Spleen (tissue), 11 donors: ENCODE measurements around the gene PTPN7. TPM values are rescaled to one million over a fixed set of nuclear protein-coding genes. Genes with fewer than 3 reads are reported as not detected.

Source experiments
- DNase-seq: peaks from one replicate; pipeline ENCODE4 v3.0.0-alpha.2; 2020
- H3K27ac ChIP-seq, 8 donors: fragments of 200-600 bp; sonication (generic) in 7 of 8; 1 replicate in 4 of 8; 2 replicates in 4 of 8; pipeline versions ENCODE4 v1.5.0 to v1.8.0; 2016 to 2021; ENCODE audit warnings: inconsistent platforms in 4 of 8, mild to moderate bottlenecking in 4 of 8, moderate library complexity in 1 of 8
- H3K27me3 ChIP-seq, 7 donors: fragments of 200-600 bp; sonication (generic) in 6 of 7; replicated peaks in 1 of 7; 1 replicate in 4 of 7; 2 replicates in 3 of 7; pipeline versions ENCODE4 v1.5.0 to v1.8.0; 2016 to 2021; ENCODE audit warnings: inconsistent platforms in 3 of 7, mild to moderate bottlenecking in 1 of 7
- H3K36me3 ChIP-seq, 6 donors: fragments of 200-600 bp; sonication (generic) in 5 of 6; 1 replicate in 4 of 6; 2 replicates in 2 of 6; pipeline versions ENCODE4 v1.5.0 to v1.8.0; 2016 to 2021; ENCODE audit warnings: inconsistent platforms in 2 of 6
- H3K4me1 ChIP-seq, 6 donors: fragments of 200-600 bp; sonication (generic) in 5 of 6; 1 replicate in 3 of 6; 2 replicates in 3 of 6; pipeline versions ENCODE4 v1.5.0 to v1.8.0; 2016 to 2021; ENCODE audit warnings: inconsistent platforms in 3 of 6
- H3K4me3 ChIP-seq, 8 donors: fragments of 200-600 bp; sonication (generic) in 7 of 8; 1 replicate in 4 of 8; 2 replicates in 4 of 8; pipeline versions ENCODE4 v1.5.0 to v1.8.0; 2016 to 2021; ENCODE audit warnings: inconsistent platforms in 4 of 8, mild to moderate bottlenecking in 4 of 8, moderate library complexity in 2 of 8
- H3K9me3 ChIP-seq, 8 donors: fragments of 200-600 bp; sonication (generic) in 7 of 8; 1 replicate in 4 of 8; 2 replicates in 4 of 8; pipeline versions ENCODE4 v1.5.0 to v1.8.0; 2016 to 2021; ENCODE audit warnings: inconsistent platforms in 4 of 8
- POLR2A ChIP-seq, 3 donors: fragments of 450-650 bp; IDR thresholded peaks; one replicate each; pipeline ENCODE4 v1.5.1; 2017; ENCODE audit warnings: antibody characterized with exemption in 3 of 3, mild to moderate bottlenecking in 1 of 3
- POLR2AphosphoS5 ChIP-seq, 3 donors: sonication (generic); formaldehyde crosslinking; IDR thresholded peaks; one replicate each; pipeline ENCODE4 v1.5.1; 2017; ENCODE audit warnings: antibody characterized with exemption in 3 of 3
- WGBS, 5 donors: extraction: QIAGEN DNeasy Blood & Tissue Kit in 3 of 5; methylation state at CpG; one replicate each; pipeline versions ENCODE4 v1.1.5 to v1.1.7; 2013 to 2018; 5-methylcytosine and 5-hydroxymethylcytosine counted together
- intact Hi-C: fragments of 100-400 bp; cut with DNase I; formaldehyde crosslinking; loops from one replicate; pipeline ENCODE4 v1.15.0; 2023; ENCODE audit warnings: low total_unique reads
- polyA plus RNA-seq, 3 donors: library from polyadenylated mRNA; stranded (reverse); fragments of 200-250 nt; gene quantifications; one replicate each; pipeline ENCODE4 v1.2.1, GENCODE V29; 2013
- total RNA-seq, 7 donors: library from RNA; depleted of rRNA in 3 of 7; stranded (reverse); fragments of >200 nt in 3 of 7; fragmentation: NEBNext Ultra II Directional in 4 of 7; extraction: Animal tissue kit (Norgen Biotek cat#: 25700) in 4 of 7; gene quantifications; one replicate each; pipeline versions ENCODE4 v1.1.0 to v1.2.1, GENCODE V29; 2016 to 2021
- TF ChIP-seq, protein P1 (sequence below), 11 experiments: fragments of 200-600 bp in 7 of 11; fragments of 450-650 bp in 4 of 11; sonication (generic) in 4 of 11; IDR thresholded peaks in 8 of 11; conservative IDR thresholded peaks in 3 of 11; 1 replicate in 7 of 11; 2 replicates in 4 of 11; pipeline versions ENCODE4 v1.4.0 to v1.8.0; 2016 to 2021; ENCODE audit warnings: antibody characterized with exemption in 11 of 11, inconsistent platforms in 4 of 11, mild to moderate bottlenecking in 1 of 11
- donor health status: healthy with polysubstance abuse.
- donor health status: DM: no; HTN: no; CAD: no; lungs with moderate emphysema.
- donor health status: DM: no; HTN: no; CAD: no.
- donor health status: Bipolar disorder and iron deficiency.
- donor health status: healthy.
- donor health status: DM: no; HTN: no; CAD: no.
- donor health status: DM: yes; HTN: yes; CAD: no.

PTPN7 gene
- total and polyA plus RNA-seq, 10 donors, result 27.8 to 49.0 (median 40.3) TPM

DNA sequence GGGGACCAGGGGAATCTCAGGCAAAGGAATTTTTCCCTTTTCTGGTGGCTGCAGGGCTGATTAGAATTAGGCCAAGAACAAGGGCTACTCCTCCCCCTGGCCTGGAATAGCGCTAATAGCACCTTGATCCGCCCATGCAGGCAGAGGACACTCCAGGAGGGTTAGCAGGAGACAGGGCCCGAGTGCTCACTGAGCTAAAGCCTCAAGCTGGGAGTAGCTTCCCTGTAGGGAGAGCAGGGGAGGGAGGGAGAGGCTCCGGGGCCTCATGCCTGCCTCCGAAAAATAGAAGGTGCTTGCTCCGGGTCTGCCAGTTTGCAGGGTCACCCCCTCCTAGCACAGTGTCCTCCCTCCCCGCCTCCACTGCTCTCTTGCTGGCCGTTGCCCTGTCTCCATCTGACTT, 3.8 kb downstream of the PTPN7 start:
- no peak for DNase-seq
- H3K27ac ChIP-seq, result peak overlapping the region in 3 of 8 donors; percentile 13 to 45 (median 15)
- peaks cover 27 to 79% (median 72%) of the 10 kb centered on the region in 6 donors for H3K4me1 ChIP-seq
- intact Hi-C loops, result no loop called here
- no peak overlapping the region for H3K4me3 ChIP-seq
- WGBS, 5 donors, result 82 to 96% (median 90%) methylated on average over 8 of the region's 8 CpGs
- no peak for TF ChIP-seq POLR2AphosphoS5 (IDR thresholded peaks at IDR 0.05)
- TF ChIP-seq, protein P1, sequence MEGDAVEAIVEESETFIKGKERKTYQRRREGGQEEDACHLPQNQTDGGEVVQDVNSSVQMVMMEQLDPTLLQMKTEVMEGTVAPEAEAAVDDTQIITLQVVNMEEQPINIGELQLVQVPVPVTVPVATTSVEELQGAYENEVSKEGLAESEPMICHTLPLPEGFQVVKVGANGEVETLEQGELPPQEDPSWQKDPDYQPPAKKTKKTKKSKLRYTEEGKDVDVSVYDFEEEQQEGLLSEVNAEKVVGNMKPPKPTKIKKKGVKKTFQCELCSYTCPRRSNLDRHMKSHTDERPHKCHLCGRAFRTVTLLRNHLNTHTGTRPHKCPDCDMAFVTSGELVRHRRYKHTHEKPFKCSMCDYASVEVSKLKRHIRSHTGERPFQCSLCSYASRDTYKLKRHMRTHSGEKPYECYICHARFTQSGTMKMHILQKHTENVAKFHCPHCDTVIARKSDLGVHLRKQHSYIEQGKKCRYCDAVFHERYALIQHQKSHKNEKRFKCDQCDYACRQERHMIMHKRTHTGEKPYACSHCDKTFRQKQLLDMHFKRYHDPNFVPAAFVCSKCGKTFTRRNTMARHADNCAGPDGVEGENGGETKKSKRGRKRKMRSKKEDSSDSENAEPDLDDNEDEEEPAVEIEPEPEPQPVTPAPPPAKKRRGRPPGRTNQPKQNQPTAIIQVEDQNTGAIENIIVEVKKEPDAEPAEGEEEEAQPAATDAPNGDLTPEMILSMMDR (IDR thresholded peaks at IDR 0.05 in 8 of 11, conservative IDR thresholded peaks at IDR 0.05 in 3 of 11), result no peak
- TF ChIP-seq POLR2A (IDR thresholded peaks at IDR 0.05), result no peak
- H3K36me3 ChIP-seq, result peaks cover 0 to 66% (median 38%) of the 10 kb centered on the region in 6 donors
- no peaks in the 10 kb centered on the region for H3K27me3 ChIP-seq
- H3K9me3 ChIP-seq, result no peaks in the 10 kb centered on the region

DNA sequence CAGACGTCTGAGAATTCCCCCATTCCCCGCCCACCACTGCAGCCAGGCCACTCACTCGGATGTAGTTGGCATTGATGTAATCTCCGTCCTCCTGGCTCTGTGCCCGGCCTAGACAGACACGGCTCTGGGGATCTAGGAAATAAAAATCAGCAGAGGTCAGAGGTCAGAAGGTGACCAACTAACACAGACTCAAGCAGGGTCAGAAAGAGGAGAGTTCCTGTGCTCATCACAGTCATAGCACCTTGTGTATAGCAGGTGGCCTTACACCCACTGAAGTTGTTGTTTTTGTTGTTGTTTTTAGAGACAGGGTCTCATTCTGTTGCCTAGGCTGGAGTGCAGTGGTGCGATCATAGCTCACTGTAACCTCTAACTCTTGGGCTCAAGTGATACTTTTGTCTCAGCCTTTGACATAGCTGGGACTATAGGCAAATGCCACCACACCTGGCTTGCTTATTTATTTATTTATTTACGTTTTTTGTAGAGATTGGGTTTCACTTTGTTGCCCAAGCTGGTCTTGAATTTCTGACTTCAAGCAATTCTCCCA, 4.9 kb downstream of the PTPN7 start:
- WGBS, 5 donors, result 30 to 65% (median 35%) methylated on average over 8 of the region's 8 CpGs
- DNase-seq, result no peak
- peaks cover 17 to 68% (median 62%) of the 10 kb centered on the region in 6 donors for H3K4me1 ChIP-seq

DNA sequence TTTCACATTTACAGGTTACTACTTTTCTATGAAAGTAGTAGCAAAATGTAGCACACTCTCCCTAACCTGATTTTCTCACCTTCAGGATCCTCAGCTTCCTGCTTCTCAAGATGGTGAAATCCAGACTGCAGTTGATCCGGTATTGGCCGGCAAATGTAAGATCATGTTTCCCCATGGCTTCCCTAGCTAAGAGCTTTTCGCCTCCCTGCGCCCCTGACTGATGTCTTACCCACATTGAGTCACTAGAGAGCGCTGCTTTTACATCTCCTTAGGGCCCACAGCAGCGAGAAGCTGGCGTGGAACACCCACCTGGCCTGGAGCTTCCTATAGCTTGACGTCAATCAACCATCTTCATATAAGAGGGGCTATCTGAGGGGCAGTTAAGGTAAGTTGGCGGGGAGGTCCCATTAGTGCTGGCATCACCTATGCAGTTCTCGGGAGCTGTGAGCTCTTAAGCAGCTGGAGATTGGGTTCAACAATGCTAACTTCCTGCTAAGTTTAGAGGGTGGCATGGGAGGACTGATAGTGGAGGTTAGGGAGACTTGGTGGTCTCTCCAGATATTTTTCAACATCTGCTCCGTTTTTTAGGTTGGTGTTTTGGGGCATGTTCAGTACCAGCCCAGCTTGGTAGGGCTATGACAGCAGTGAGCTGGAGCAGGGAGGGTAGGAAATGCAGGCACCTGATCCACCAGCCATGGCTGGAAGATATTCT, 5.5 kb downstream of the PTPN7 start:
- Histone ChIP-seq H3K4me1 (peaks cover 16 to 62% (median 56%) of the 10 kb centered on the region in 6 donors), H3K9me3 (no peaks in the 10 kb centered on the region), H3K36me3 (peaks cover 0 to 82% (median 53%) of the 10 kb centered on the region in 6 donors), H3K27me3 (no peaks in the 10 kb centered on the region), H3K4me3 (no peak overlapping the region), H3K27ac (peak overlapping the region in 4 of 8 donors; percentile 30 to 57 (median 42))
- no peak for TF ChIP-seq POLR2AphosphoS5 (IDR thresholded peaks at IDR 0.05)
- no peak for TF ChIP-seq POLR2A (IDR thresholded peaks at IDR 0.05)
- TF ChIP-seq, protein P1 (IDR thresholded peaks at IDR 0.05 in 8 of 11, conservative IDR thresholded peaks at IDR 0.05 in 3 of 11), result peak in 9 of 11 experiments; percentile 26 to 76 (median 57)
- WGBS, 5 donors, result 40 to 55% (median 45%) methylated on average over 11 of the region's 11 CpGs
- intact Hi-C loops, result no loop called here
- DNase-seq, result no peak

More for the DNA sequence above, 4.9 kb downstream of the PTPN7 start:
- Histone ChIP-seq H3K36me3 (peaks cover 0 to 76% (median 47%) of the 10 kb centered on the region in 6 donors), H3K27ac (peak overlapping the region in 4 of 8 donors; percentile 30 to 57 (median 42)), H3K27me3 (no peaks in the 10 kb centered on the region), H3K4me3 (no peak overlapping the region), H3K9me3 (no peaks in the 10 kb centered on the region)
- intact Hi-C loops, result no loop called here
- TF ChIP-seq, protein P1 (IDR thresholded peaks at IDR 0.05 in 8 of 11, conservative IDR thresholded peaks at IDR 0.05 in 3 of 11), result no peak
- TF ChIP-seq POLR2AphosphoS5 (IDR thresholded peaks at IDR 0.05), result peak in 1 of 3 donors; percentile 19

DNA sequence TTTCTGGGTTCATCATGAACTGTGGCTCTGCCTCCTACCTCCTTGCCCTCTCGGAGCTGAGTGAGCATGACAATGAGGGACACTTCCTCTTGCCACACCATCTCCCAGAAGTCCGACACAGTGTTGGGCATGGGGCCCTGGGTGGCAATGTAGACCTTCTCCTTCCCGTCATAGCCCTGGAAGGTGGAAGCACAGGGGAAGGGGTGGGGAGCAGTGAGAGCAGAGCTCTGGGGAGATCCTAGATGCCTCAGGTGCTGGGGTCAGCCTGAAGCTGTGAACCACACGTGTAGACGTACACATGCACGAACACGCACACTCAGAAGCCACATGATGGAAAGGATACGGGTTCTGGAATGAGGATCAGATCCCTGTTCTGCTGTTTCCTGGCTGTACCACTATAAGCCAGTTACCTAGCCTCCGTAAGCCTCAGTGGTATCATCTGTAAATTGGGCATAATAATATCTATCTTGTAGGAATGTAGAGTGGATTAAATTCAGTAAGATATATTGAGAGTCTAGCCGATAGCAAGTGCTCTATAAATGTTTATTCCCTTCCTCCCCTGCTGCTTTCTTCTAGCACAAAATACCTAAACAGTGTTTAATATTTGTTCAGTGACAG, 6.1 kb downstream of the PTPN7 start:
- DNase-seq, result no peak
- intact Hi-C loops, result no loop called here
- no peaks in the 10 kb centered on the region for H3K27me3 ChIP-seq
- H3K27ac ChIP-seq, result peak overlapping the region in 3 of 8 donors; percentile 30 to 57 (median 40)
- TF ChIP-seq, protein P1 (IDR thresholded peaks at IDR 0.05 in 8 of 11, conservative IDR thresholded peaks at IDR 0.05 in 3 of 11), result no peak
- TF ChIP-seq POLR2A (IDR thresholded peaks at IDR 0.05), result no peak
- TF ChIP-seq POLR2AphosphoS5 (IDR thresholded peaks at IDR 0.05), result no peak
- 82 to 95% (median 90%) methylated on average over 8 to 10 of the region's 10 CpGs for WGBS, 5 donors
- peaks cover 10 to 55% (median 49%) of the 10 kb centered on the region in 6 donors for H3K4me1 ChIP-seq
- H3K4me3 ChIP-seq, result no peak overlapping the region
- peaks cover 0 to 89% (median 56%) of the 10 kb centered on the region in 6 donors for H3K36me3 ChIP-seq
- H3K9me3 ChIP-seq, result no peaks in the 10 kb centered on the region
